ENCODE data around the gene TENT5A.

The TENT5A gene

GRCh38 chr6:81720427-81720826 lies 32.1 kb downstream of the TENT5A start:
- DNase-seq (ENCODE audit: low spot score in 2 of 2) (no peak), ATAC-seq (no peak)
- no peaks in the 10 kb centered on the region for H3K4me1 Mint-ChIP-seq
- H3K27ac Mint-ChIP-seq: no peak overlapping the region
- H3K9me3 Mint-ChIP-seq: peaks cover 3% of the 10 kb centered on the region
- H3K36me3 Mint-ChIP-seq: no peaks in the 10 kb centered on the region
- no peak overlapping the region for H3K4me3 Mint-ChIP-seq

- ATAC-seq: no peak
- Mint-ChIP-seq H3K4me1 (no peaks in the 10 kb centered on the region), H3K27ac (no peak overlapping the region), H3K9me3 (peaks cover 3% of the 10 kb centered on the region), H3K4me3 (no peak overlapping the region), H3K36me3 (no peaks in the 10 kb centered on the region)
- DNase-seq (ENCODE audit: low spot score in 2 of 2): no peak
Measured at GRCh38 chr6:81718126-81718525, 34.4 kb downstream of the TENT5A start.

- no peak overlapping the region for H3K27ac Mint-ChIP-seq
- no peak overlapping the region for H3K4me3 Mint-ChIP-seq
- no peak for DNase-seq (ENCODE audit: low spot score in 2 of 2)
- H3K9me3 Mint-ChIP-seq: no peaks in the 10 kb centered on the region
- no peaks in the 10 kb centered on the region for H3K4me1 Mint-ChIP-seq
- no peaks in the 10 kb centered on the region for H3K36me3 Mint-ChIP-seq
- ATAC-seq: no peak
Measured at GRCh38 chr6:81714684-81715083, 37.8 kb downstream of the TENT5A start.

GRCh38 chr6:81713205-81713604 lies 39.3 kb downstream of the TENT5A start:
- ATAC-seq (no peak), DNase-seq (ENCODE audit: low spot score in 2 of 2) (no peak)
- Mint-ChIP-seq H3K36me3 (no peaks in the 10 kb centered on the region), H3K27ac (no peak overlapping the region), H3K4me1 (no peaks in the 10 kb centered on the region), H3K9me3 (no peaks in the 10 kb centered on the region), H3K4me3 (no peak overlapping the region)

- H3K27ac Mint-ChIP-seq: no peak overlapping the region
- no peaks in the 10 kb centered on the region for H3K36me3 Mint-ChIP-seq
- H3K9me3 Mint-ChIP-seq: no peaks in the 10 kb centered on the region
- no peak for ATAC-seq
- H3K4me3 Mint-ChIP-seq: no peak overlapping the region
- DNase-seq (ENCODE audit: low spot score in 2 of 2): no peak
- no peaks in the 10 kb centered on the region for H3K4me1 Mint-ChIP-seq
Measured at GRCh38 chr6:81708113-81708699, 44.3 kb downstream of the TENT5A start.

GRCh38 chr6:81704700-81705099 lies 47.8 kb downstream of the TENT5A start:
- DNase-seq (ENCODE audit: low spot score in 2 of 2) (no peak), ATAC-seq (no peak)
- Mint-ChIP-seq H3K9me3 (no peaks in the 10 kb centered on the region), H3K4me3 (no peak overlapping the region), H3K4me1 (no peaks in the 10 kb centered on the region), H3K27ac (no peak overlapping the region), H3K36me3 (no peaks in the 10 kb centered on the region)

GRCh38 chr6:81700414-81700813 lies 52.1 kb downstream of the TENT5A start:
- H3K4me3 Mint-ChIP-seq: no peak overlapping the region
- DNase-seq (ENCODE audit: low spot score in 2 of 2) (no peak), ATAC-seq (no peak)

GRCh38 chr6:81697559-81697958 lies 54.9 kb downstream of the TENT5A start:
- no peak for DNase-seq (ENCODE audit: low spot score in 2 of 2)
- no peak overlapping the region for H3K4me3 Mint-ChIP-seq
- no peaks in the 10 kb centered on the region for H3K4me1 Mint-ChIP-seq
- ATAC-seq: no peak
- H3K27ac Mint-ChIP-seq: no peak overlapping the region
- H3K9me3 Mint-ChIP-seq: no peaks in the 10 kb centered on the region
- H3K36me3 Mint-ChIP-seq: no peaks in the 10 kb centered on the region

More at GRCh38 chr6:81700414-81700813, 52.1 kb downstream of the TENT5A start:
- Mint-ChIP-seq H3K36me3 (no peaks in the 10 kb centered on the region), H3K9me3 (no peaks in the 10 kb centered on the region), H3K27ac (no peak overlapping the region), H3K4me1 (no peaks in the 10 kb centered on the region)

GRCh38 chr6:81696524-81696923 lies 56.0 kb downstream of the TENT5A start:
- DNase-seq (ENCODE audit: low spot score in 2 of 2): no peak
- no peak for ATAC-seq
- Mint-ChIP-seq H3K27ac (no peak overlapping the region), H3K4me3 (no peak overlapping the region), H3K36me3 (no peaks in the 10 kb centered on the region), H3K9me3 (no peaks in the 10 kb centered on the region), H3K4me1 (no peaks in the 10 kb centered on the region)

Measured in stimulated activated effector memory CD8-positive, alpha-beta T cell treated with anti-CD3 and anti-CD28 coated beads, Interleukin-12 subunit alpha, Interleukin-12 subunit beta, amount 100 ng/mL, for 72 hours (primary cell).